Progenitor cell of endocrine pancreas (in vitro differentiated cells): ENCODE results near the gene PLA2G4E. TPM values are rescaled to one million over a fixed set of nuclear protein-coding genes. Genes with fewer than 3 reads are reported as not detected.

Source experiments
- DNase-seq: peaks from one replicate; pipeline ENCODE4 v3.0.0; 2021; ENCODE audit warnings: low spot score; ENCODE audit not compliant: unreplicated experiment
- H3K27ac Mint-ChIP-seq: 2 replicates; pipeline ENCODE4 v1.8.0; 2021; ENCODE audit warnings: mild to moderate bottlenecking, moderate library complexity, mixed read lengths
- H3K27me3 Mint-ChIP-seq: 2 replicates; pipeline ENCODE4 v1.8.0; 2021; ENCODE audit warnings: mixed read lengths
- H3K36me3 Mint-ChIP-seq: 2 replicates; pipeline ENCODE4 v1.8.0; 2022; ENCODE audit warnings: mixed read lengths; ENCODE audit not compliant: insufficient read depth
- H3K4me1 Mint-ChIP-seq: 2 replicates; pipeline ENCODE4 v1.8.0; 2021; ENCODE audit warnings: low read depth, mixed read lengths
- H3K4me3 Mint-ChIP-seq: 2 replicates; pipeline ENCODE4 v1.8.0; 2021; ENCODE audit warnings: low read depth, mild to moderate bottlenecking, moderate library complexity, mixed read lengths
- H3K9me3 Mint-ChIP-seq: 2 replicates; pipeline ENCODE4 v1.8.0; 2021; ENCODE audit warnings: low read depth, mixed read lengths
- total RNA-seq: library from RNA; stranded (reverse); gene quantifications from 2 replicates; pipeline ENCODE4 v1.2.1, GENCODE V29; 2021
- TF ChIP-seq, protein P1 (sequence below): fragments of 200-600 bp; sonication (generic); IDR thresholded peaks from one replicate; pipeline ENCODE4 v1.5.0; 2021; ENCODE audit warnings: antibody characterized with exemption, mild to moderate bottlenecking; ENCODE audit not compliant: unreplicated experiment

PLA2G4E gene
- total RNA-seq, 1 donor from 2014 or later, result not detected

DNA sequence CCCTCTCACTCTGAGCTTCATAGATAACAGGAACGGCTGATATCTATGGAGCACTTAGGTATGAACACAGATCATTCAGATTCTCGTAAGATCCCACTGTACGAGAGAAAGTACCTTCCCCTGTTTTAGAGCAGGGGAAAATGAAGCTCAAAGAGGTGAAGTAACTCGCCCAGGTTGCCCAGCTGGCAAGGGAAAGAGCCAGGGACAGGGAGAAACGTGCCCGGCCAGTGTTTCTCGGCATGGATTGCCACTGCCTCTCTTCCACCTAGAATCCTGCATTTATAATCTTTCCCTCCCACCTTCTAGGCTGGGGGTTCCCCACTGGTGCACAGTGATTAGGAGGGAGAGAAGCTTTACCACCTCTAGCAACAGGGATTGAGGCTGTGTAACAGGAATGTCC, 87.5 kb downstream of the PLA2G4E start:
- DNase-seq, result no peak
- no peak overlapping the region for H3K4me3 Mint-ChIP-seq
- H3K27ac Mint-ChIP-seq, result peak overlapping the region; percentile 45
- no peaks in the 10 kb centered on the region for H3K9me3 Mint-ChIP-seq
- no peaks in the 10 kb centered on the region for H3K27me3 Mint-ChIP-seq
- peaks cover 28% of the 10 kb centered on the region for H3K4me1 Mint-ChIP-seq
- peaks cover 7% of the 10 kb centered on the region for H3K36me3 Mint-ChIP-seq
- TF ChIP-seq, protein P1, sequence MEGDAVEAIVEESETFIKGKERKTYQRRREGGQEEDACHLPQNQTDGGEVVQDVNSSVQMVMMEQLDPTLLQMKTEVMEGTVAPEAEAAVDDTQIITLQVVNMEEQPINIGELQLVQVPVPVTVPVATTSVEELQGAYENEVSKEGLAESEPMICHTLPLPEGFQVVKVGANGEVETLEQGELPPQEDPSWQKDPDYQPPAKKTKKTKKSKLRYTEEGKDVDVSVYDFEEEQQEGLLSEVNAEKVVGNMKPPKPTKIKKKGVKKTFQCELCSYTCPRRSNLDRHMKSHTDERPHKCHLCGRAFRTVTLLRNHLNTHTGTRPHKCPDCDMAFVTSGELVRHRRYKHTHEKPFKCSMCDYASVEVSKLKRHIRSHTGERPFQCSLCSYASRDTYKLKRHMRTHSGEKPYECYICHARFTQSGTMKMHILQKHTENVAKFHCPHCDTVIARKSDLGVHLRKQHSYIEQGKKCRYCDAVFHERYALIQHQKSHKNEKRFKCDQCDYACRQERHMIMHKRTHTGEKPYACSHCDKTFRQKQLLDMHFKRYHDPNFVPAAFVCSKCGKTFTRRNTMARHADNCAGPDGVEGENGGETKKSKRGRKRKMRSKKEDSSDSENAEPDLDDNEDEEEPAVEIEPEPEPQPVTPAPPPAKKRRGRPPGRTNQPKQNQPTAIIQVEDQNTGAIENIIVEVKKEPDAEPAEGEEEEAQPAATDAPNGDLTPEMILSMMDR, result no peak

DNA sequence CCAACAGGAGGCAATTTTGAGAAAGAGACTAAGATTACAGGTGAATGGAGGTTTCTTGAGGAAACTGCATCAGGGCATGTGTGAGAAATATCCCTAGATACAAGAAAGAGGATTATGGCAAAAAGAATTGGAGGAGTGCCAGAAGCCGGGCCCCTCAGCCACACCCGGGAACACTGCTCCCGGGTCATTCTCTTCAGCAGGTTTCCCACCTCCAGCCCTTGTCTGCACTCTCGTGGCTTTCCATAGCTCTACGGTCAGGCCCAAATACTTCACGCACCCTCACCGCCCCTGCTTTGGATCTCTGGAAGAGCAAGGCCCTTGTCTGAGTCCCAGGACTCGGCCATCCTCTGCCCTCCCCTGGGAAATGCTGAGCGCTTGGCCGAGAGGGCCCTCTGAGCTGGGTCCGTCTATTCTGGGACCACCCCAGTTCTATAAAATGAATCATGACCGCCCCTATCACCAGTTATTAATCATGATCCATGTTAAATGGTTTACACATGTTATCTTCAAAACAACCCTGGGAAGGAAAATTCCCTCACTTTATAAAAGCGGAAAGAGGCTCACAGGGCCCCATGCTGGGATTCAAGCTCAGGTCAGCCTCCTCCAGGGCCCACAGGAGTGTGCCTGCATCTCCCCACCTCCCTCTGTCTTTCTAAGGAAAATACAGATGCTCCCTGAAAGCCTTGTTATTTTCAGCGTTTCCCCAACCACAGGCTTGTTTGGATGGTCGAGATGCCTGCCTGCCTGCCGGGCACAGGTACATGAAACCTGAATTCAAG, 88.1 kb downstream of the PLA2G4E start:
- no peaks in the 10 kb centered on the region for H3K9me3 Mint-ChIP-seq
- H3K27me3 Mint-ChIP-seq, result no peaks in the 10 kb centered on the region
- TF ChIP-seq, protein P1, result no peak
- peaks cover 7% of the 10 kb centered on the region for H3K36me3 Mint-ChIP-seq
- no peak overlapping the region for H3K4me3 Mint-ChIP-seq
- DNase-seq, result no peak
- H3K27ac Mint-ChIP-seq, result peak overlapping the region; percentile 45
- peaks cover 35% of the 10 kb centered on the region for H3K4me1 Mint-ChIP-seq

DNA sequence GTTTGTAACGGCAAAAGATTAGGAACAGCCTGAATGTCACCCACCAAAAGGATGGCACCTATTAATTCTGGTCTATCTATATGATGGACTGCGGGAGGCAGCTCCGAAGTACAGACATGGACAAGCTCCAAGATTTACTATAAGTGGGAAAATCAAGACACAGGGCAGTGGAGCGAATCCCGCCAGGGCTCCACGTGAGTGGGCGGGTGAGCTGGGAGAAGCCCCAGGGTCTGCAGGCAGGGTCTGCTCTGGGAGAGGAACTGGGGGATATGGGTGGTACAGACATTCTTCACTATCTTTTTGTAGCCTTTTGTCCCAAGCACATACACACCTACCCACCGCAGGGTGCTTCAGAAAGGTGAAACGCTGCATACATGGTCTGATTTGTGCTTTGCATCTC, 88.7 kb downstream of the PLA2G4E start:
- Mint-ChIP-seq H3K27me3 (no peaks in the 10 kb centered on the region), H3K27ac (no peak overlapping the region), H3K36me3 (peaks cover 3% of the 10 kb centered on the region), H3K4me1 (peaks cover 39% of the 10 kb centered on the region), H3K9me3 (no peaks in the 10 kb centered on the region), H3K4me3 (no peak overlapping the region)
- no peak for DNase-seq
- TF ChIP-seq, protein P1, result no peak

Other genes starting within 250 kb of the PLA2G4E start
- gene MAPKBP1, start 246.6 kb downstream of the PLA2G4E start, total RNA-seq, result 28.9 TPM in 2 replicates
- gene JMJD7, start 192.9 kb downstream of the PLA2G4E start, total RNA-seq, result 18.0 and 26.2 TPM in 2 replicates
- gene PLA2G4B, start 182.2 kb downstream of the PLA2G4E start, total RNA-seq, result 13.1 and 13.8 TPM in 2 replicates
- 6.6 and 7.9 TPM in 2 replicates for gene SPTBN5, start 127.0 kb downstream of the PLA2G4E start, total RNA-seq
- 17.2 and 18.4 TPM in 2 replicates for gene EHD4, start 48.5 kb downstream of the PLA2G4E start, total RNA-seq
- not detected in 2 replicates for gene PLA2G4D, start 73.5 kb upstream of the PLA2G4E start, total RNA-seq
- 0.60 and 0.87 TPM in 2 replicates for gene PLA2G4F, start 135.6 kb upstream of the PLA2G4E start, total RNA-seq
- 85.4 and 88.9 TPM in 2 replicates for gene VPS39, start 187.3 kb upstream of the PLA2G4E start, total RNA-seq